HEK293T (cell line): ENCODE results near the gene FHIP1B.
"Not testable (repeated sequence)": the region's sequence is repeated elsewhere in the genome, so short reads cannot be mapped to it uniquely, and the experiment has no call there.

Experiments
- CTCF ChIA-PET: fragments of 350-600 bp; formaldehyde crosslinking; extraction: SDS; loops from one replicate; lab custom pipeline; 2021; ENCODE audit warnings: antibody characterized with exemption, inconsistent platforms; lab: Yijun Ruan, JAX
- POLR2A ChIA-PET: fragments of 350-600 bp; formaldehyde crosslinking; extraction: SDS; loops from one replicate; lab custom pipeline; 2020; ENCODE audit warnings: antibody characterized with exemption, inconsistent platforms; lab: Yijun Ruan, JAX
- DNase-seq: peaks from one replicate; pipeline ENCODE4 v3.0.0; 2012; ENCODE audit warnings: mixed read lengths; ENCODE audit errors: extremely low spot score
- ARNT ChIP-seq: fragments of 450-650 bp; IDR thresholded peaks from 2 replicates; pipeline ENCODE4 v1.6.1; 2017; ENCODE audit warnings: mild to moderate bottlenecking
- BHLHE40 ChIP-seq: fragments of 450-650 bp; IDR thresholded peaks from 2 replicates; pipeline ENCODE4 v1.6.1; 2016; ENCODE audit warnings: mild to moderate bottlenecking, moderate library complexity, borderline replicate concordance
- CTBP1 ChIP-seq: fragments of 450-650 bp; IDR thresholded peaks from 2 replicates; pipeline ENCODE4 v1.6.1; 2016; ENCODE audit warnings: borderline replicate concordance
- ELF4 ChIP-seq: fragments of 450-650 bp; IDR thresholded peaks from 2 replicates; pipeline ENCODE4 v1.6.1; 2017; ENCODE audit warnings: antibody characterized with exemption
- FOXA1 ChIP-seq: fragments of 450-650 bp; IDR thresholded peaks from 2 replicates; pipeline ENCODE4 v1.6.1; 2016; ENCODE audit warnings: mild to moderate bottlenecking
- FOXK2 ChIP-seq: fragments of 450-650 bp; IDR thresholded peaks from 2 replicates; pipeline ENCODE4 v1.6.1; 2016; ENCODE audit warnings: mild to moderate bottlenecking
- FOXM1 ChIP-seq: fragments of 450-650 bp; IDR thresholded peaks from 2 replicates; pipeline ENCODE4 v1.6.1; 2017; ENCODE audit warnings: mild to moderate bottlenecking, borderline replicate concordance
- HDGF ChIP-seq: fragments of 450-650 bp; IDR thresholded peaks from 2 replicates; pipeline ENCODE4 v1.6.1; 2017; ENCODE audit warnings: antibody characterized with exemption, borderline replicate concordance
- L3MBTL2 ChIP-seq: fragments of 450-650 bp; conservative IDR thresholded peaks from 2 replicates; pipeline ENCODE4 v1.6.1; 2016; ENCODE audit warnings: mild to moderate bottlenecking
- LEF1 ChIP-seq: fragments of 450-650 bp; IDR thresholded peaks from 2 replicates; pipeline ENCODE4 v1.6.1; 2017; ENCODE audit warnings: mild to moderate bottlenecking, borderline replicate concordance
- NFRKB ChIP-seq: fragments of 450-650 bp; IDR thresholded peaks from 2 replicates; pipeline ENCODE4 v1.6.1; 2016; ENCODE audit warnings: mild to moderate bottlenecking, moderate library complexity
- SP1 ChIP-seq: fragments of 450-650 bp; IDR thresholded peaks from 2 replicates; pipeline ENCODE4 v1.6.1; 2017
- SUZ12 ChIP-seq: fragments of 450-650 bp; IDR thresholded peaks from 2 replicates; pipeline ENCODE4 v1.6.1; 2016; ENCODE audit warnings: mild to moderate bottlenecking
- ZNF384 ChIP-seq: fragments of 450-650 bp; IDR thresholded peaks from 2 replicates; pipeline ENCODE4 v1.6.1; 2016
- TF ChIP-seq, protein P1 (sequence below): fragments of 450-650 bp; IDR thresholded peaks from 2 replicates; pipeline ENCODE4 v1.6.1; 2016

The FHIP1B gene

DNA sequence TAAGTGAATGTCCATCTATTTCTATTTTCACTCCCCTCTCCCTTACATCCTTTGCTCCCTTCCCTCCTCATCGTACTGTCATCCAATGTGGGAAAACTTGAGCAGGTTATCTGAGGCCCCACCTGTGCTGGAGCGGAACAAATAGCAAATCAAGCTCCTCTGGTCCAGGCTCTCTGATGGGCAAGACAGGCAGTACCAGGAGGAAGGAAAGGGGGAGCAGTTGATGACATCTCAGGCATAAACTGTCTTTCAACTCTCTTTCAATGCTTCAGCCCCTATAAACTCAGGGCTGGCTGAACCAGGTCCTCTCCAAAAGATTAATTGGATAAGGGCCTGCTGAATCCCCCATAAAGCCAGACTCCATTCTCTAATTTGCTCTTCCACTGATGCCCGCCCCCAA lies 23.7 kb upstream of the FHIP1B start:
- no peak for DNase-seq
- ChIA-PET CTCF (interaction anchor here (0.5 to 1.5 kb wide), 4 partner anchors 9 to 105 kb away, joined by 3 to 6 read pairs (median 3); no protein-coding TSS in a partner anchor), POLR2A (interaction anchor here (4.6 kb wide), 1 partner anchor 23 kb away, joined by 18 read pairs; the partner anchor contains the start of gene FHIP1B)
- no peak for TF ChIP-seq L3MBTL2

DNA sequence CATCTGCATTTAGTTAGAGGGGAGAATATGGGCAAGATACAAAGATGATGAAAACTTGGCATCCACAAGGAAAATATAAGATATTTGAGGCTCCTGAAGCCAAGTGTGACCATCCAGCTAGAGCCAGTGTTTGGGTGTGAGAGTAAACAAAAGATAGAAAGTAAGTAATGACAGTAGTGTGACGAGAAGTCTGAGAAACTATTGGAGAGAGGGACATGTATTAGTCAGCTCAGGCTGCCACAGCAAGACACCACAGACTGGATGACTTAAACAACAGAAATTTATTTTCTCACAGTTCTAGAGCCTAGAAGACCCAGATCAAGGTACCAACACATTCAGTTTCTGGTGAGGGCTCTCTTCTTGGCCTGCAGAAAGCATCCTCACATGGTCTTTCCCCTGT lies 18.8 kb upstream of the FHIP1B start:
- POLR2A ChIA-PET: no interaction called here
- CTCF ChIA-PET: interaction anchor here (1.1 to 1.5 kb wide), 2 partner anchors 62 to 101 kb away, joined by 4 to 6 read pairs; no protein-coding TSS in a partner anchor
- no peak for TF ChIP-seq ELF4
- TF ChIP-seq L3MBTL2: no peak
- TF ChIP-seq ZNF384: no peak
- no peak for TF ChIP-seq SUZ12
- no peak for TF ChIP-seq ARNT
- TF ChIP-seq FOXM1: no peak

DNA sequence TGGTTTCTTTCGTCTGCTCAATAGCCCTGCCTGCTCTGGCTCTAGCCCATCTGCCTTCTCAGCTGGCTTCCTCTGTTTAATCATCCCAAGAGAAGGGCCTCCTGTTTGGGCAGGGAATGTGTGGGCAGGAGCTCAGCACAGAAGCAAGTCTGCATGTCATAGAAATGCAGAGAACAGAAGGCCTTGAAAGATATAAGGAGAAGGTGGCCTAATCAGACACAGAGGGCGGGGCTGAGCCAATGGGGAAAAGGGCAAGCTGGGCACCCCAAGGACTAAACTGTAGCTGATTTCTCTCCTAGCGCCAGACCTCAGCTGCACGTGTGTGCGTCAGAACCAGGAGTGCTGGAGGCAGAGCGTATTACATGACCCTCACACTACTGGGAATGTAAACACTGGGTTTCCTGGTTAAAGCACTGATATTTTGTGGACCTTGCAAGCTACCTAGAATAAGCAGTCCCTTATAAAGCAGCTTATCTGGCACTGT lies 17.6 kb upstream of the FHIP1B start:
- no peak for DNase-seq
- ChIA-PET POLR2A (interaction anchor here (0.8 kb wide), 1 partner anchor 17 kb away, joined by 3 read pairs; the partner anchor contains the start of gene FHIP1B), CTCF (interaction anchor here (0.8 to 2.3 kb wide), 8 partner anchors 15 to 111 kb away, joined by 3 to 22 read pairs (median 4); partner anchors contain the start of gene FHIP1B)
- TF ChIP-seq ELF4 (no peak), BHLHE40 (no peak), SP1 (no peak), FOXA1 (no peak), CTBP1 (no peak), L3MBTL2 (no peak), FOXK2 (no peak), NFRKB (no peak), ARNT (no peak), SUZ12 (no peak)
- TF ChIP-seq, protein P1, sequence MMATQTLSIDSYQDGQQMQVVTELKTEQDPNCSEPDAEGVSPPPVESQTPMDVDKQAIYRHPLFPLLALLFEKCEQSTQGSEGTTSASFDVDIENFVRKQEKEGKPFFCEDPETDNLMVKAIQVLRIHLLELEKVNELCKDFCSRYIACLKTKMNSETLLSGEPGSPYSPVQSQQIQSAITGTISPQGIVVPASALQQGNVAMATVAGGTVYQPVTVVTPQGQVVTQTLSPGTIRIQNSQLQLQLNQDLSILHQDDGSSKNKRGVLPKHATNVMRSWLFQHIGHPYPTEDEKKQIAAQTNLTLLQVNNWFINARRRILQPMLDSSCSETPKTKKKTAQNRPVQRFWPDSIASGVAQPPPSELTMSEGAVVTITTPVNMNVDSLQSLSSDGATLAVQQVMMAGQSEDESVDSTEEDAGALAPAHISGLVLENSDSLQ: no peak

More for the DNA sequence above, 18.8 kb upstream of the FHIP1B start:
- no peak for DNase-seq

DNA sequence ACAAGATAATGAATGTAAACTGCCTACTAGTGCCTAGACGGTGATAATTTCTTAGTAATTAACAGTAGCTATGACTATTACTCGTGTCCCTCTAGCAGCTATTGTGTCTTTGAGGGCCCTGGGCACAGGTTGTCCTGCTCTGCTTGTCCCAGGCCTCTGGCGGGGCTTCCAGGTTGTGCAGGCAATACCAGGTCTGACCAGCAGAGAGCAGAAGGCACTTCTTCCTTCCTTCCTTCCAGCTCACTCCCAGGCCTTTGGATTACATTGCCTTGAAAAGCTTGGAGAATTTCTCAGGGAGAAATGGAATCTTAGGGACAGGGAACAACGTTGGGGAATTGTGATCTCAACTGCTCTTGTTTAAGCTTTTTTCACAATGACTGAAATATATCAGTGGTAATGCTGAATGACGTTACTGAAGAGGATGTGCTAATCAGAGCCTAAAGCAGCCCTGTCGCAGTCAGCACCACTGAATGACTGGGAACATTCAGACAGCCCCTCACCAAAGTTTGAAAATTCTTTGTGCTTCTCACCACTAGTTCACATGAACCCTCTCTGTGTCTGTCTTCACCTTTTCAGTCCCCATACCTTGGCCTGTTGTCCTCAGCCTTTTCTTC lies 16.8 kb upstream of the FHIP1B start:
- POLR2A ChIA-PET: interaction anchor here (0.8 to 1.5 kb wide), 3 partner anchors 9 to 16 kb away, joined by 3 to 7 read pairs (median 4); partner anchors contain the start of genes CCKBR and FHIP1B
- CTCF ChIA-PET: interaction anchor here (0.7 to 2.3 kb wide), 14 partner anchors 9 to 112 kb away, joined by 3 to 22 read pairs (median 4); partner anchors contain the start of genes CCKBR, CNGA4 and FHIP1B
- TF ChIP-seq ZNF384: no peak
- no peak for TF ChIP-seq FOXM1
- no peak for TF ChIP-seq CTBP1
- TF ChIP-seq SUZ12: no peak
- TF ChIP-seq L3MBTL2: no peak
- TF ChIP-seq NFRKB: no peak
- no peak for TF ChIP-seq FOXA1
- TF ChIP-seq BHLHE40: no peak
- TF ChIP-seq, protein P1: no peak
- DNase-seq: peak; percentile 80

DNA sequence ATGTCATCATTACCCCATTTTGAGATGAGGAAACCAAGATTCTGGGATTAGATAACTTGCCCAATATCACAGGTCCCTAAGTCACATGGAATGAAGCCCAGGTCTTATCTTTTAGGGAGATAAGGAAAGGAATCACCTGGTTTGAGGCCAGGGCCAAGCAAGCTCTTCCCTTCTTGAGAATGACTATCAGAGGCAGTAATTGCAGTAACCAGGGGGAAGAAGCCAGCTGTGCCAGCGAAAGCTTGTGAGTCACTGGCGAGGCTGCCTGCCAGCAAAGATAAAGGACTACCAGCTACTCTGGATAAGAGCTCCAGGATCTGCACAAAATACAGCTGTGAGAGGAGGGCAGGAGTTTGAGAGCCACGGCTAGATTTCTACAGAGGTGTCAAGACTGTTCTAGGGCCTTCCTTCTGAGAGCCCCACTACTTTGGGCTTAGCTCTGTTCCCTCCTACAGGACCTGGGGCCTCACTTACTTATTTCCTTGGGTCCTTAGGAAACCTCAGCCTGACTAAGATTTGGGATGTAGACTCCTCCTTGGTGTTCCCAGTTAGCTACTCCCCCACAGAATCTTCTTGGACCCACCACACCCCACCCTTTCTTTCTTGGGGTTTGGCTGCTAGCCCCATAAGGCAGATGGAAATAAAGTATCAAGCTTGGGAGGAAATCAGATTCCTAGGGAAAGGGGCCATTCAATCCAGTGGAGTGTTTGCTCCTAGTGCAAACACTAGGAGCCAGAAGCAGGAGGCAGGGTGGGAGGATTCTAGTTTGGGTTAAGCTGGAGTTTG lies 15.5 kb upstream of the FHIP1B start:
- DNase-seq: no peak
- TF ChIP-seq ARNT: no peak
- TF ChIP-seq LEF1: no peak
- TF ChIP-seq L3MBTL2: no peak
- TF ChIP-seq, protein P1: no peak
- ChIA-PET CTCF (interaction anchor here (0.5 to 2.3 kb wide), 7 partner anchors 8 to 738 kb away, joined by 3 to 22 read pairs (median 4); no protein-coding TSS in a partner anchor), POLR2A (interaction anchor here (1.5 kb wide), 1 partner anchor 15 kb away, joined by 7 read pairs; the partner anchor contains the start of gene FHIP1B)

DNA sequence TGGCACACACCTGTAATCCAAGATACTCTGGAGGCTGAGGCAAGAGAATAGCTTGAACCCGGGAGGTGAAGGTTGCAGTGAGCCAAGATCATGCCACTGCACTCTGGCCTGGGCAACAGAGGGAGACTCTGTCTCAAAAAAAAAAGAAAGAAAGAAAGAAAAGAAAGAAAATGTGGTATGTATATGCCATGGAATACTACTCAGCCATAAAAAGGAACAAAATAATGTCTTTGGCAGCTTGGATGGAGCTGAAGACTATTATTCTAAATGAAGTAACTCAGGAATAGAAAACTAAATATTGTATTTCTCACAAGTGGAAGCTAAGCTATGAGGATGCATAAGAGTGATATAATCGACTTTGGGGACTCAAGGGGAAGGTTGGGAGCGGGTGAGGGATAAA lies 14.5 kb upstream of the FHIP1B start:
- POLR2A ChIA-PET, DNase-seq: not testable (repeated sequence)
- CTCF ChIA-PET: interaction anchor here (0.9 to 1.9 kb wide), 2 partner anchors 9 to 56 kb away, joined by 4 to 6 read pairs; no protein-coding TSS in a partner anchor

DNA sequence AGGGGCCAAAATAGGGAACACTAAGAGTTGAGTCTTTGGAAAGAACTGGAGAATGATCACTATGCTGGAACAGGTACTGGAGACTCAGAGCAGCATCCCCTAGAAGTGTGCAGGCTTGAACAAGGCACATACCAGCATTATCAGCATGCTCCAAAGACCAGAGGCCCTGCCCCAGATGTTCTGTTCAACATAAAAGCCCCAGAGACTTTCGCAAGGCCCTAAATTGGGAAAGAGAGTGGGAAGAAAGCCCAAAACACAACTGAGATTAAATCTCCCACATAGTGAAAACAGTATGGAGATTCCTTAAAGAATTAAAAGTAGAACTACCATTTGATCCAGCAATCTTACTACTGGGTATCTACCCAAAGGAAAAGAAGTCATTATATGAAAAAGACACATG lies 13.8 kb upstream of the FHIP1B start:
- DNase-seq: no peak
- TF ChIP-seq, protein P1: no peak
- no peak for TF ChIP-seq ELF4
- TF ChIP-seq SUZ12: no peak
- no peak for TF ChIP-seq ARNT
- TF ChIP-seq FOXK2: no peak
- TF ChIP-seq HDGF: no peak
- POLR2A ChIA-PET: no interaction called here
- CTCF ChIA-PET: interaction anchor here (1.9 kb wide), 1 partner anchor 10 kb away, joined by 6 read pairs; no protein-coding TSS in a partner anchor
